ENCODE measurements around the gene ALG1.
"Not testable (repeated sequence)": the region's sequence is repeated elsewhere in the genome, so short reads cannot be mapped to it uniquely, and the experiment has no call there.

The ALG1 gene

GRCh38 chr16:5098221-5099159 lies 26.8 kb downstream of the ALG1 start:
- not testable (repeated sequence) for H3K79me1 ChIP-seq (ENCODE audit: low read length); H3K36me3 ChIP-seq (ENCODE audit: control insufficient read depth, insufficient read depth, low read length); H3K23ac ChIP-seq (ENCODE audit: low read length); H4K8ac ChIP-seq (ENCODE audit: low read depth, low read length); H3K18ac ChIP-seq (ENCODE audit: low read length); H3K4ac ChIP-seq (ENCODE audit: low read depth, low read length); H2AK5ac ChIP-seq (ENCODE audit: low read length); H2BK5ac ChIP-seq (ENCODE audit: low read length); H3K27me3 ChIP-seq (ENCODE audit: insufficient read depth, low read length, poor library complexity); H3K79me2 ChIP-seq (ENCODE audit: control insufficient read depth, insufficient read depth, low read length); H3K27ac ChIP-seq (ENCODE audit: low read depth, low read length); H2BK120ac ChIP-seq (ENCODE audit: low read depth, low read length); H3K4me1 ChIP-seq (ENCODE audit: control insufficient read depth, low read depth, low read length); H4K5ac ChIP-seq (ENCODE audit: low read length); H2BK15ac ChIP-seq (replicated peaks; ENCODE audit: low read depth)
- H3K56ac ChIP-seq (ENCODE audit: low read length): peak overlapping the region; percentile 84
- WGBS (ENCODE audit: extremely low coverage, insufficient coverage, low lambda C conversion rate): no CpG with 5 or more reads among the region's 67 CpGs
- peak overlapping the region; percentile 19 for H3K4me2 ChIP-seq (ENCODE audit: low read length)
- peak overlapping the region; percentile 24 for H3K4me3 ChIP-seq (ENCODE audit: low read length)
- peak; percentile 94 for DNase-seq
- peak overlapping the region; percentile 60 for H3K9ac ChIP-seq (ENCODE audit: low read length)

- DNase-seq; H3K4me3 ChIP-seq (ENCODE audit: low read length); H3K4me1 ChIP-seq (ENCODE audit: control insufficient read depth, low read depth, low read length); H3K4ac ChIP-seq (ENCODE audit: low read depth, low read length); H2AK5ac ChIP-seq (ENCODE audit: low read length); H3K27ac ChIP-seq (ENCODE audit: low read depth, low read length); H2BK5ac ChIP-seq (ENCODE audit: low read length); H3K18ac ChIP-seq (ENCODE audit: low read length); H3K23ac ChIP-seq (ENCODE audit: low read length); H3K36me3 ChIP-seq (ENCODE audit: control insufficient read depth, insufficient read depth, low read length); H2BK120ac ChIP-seq (ENCODE audit: low read depth, low read length); H2BK15ac ChIP-seq (replicated peaks; ENCODE audit: low read depth); H3K27me3 ChIP-seq (ENCODE audit: insufficient read depth, low read length, poor library complexity); H3K4me2 ChIP-seq (ENCODE audit: low read length); H3K79me1 ChIP-seq (ENCODE audit: low read length); H4K5ac ChIP-seq (ENCODE audit: low read length); H3K79me2 ChIP-seq (ENCODE audit: control insufficient read depth, insufficient read depth, low read length); H3K56ac ChIP-seq (ENCODE audit: low read length); H3K9ac ChIP-seq (ENCODE audit: low read length); H4K8ac ChIP-seq (ENCODE audit: low read depth, low read length): not testable (repeated sequence)
- no CpG with 5 or more reads among the region's 4 CpGs for WGBS (ENCODE audit: extremely low coverage, insufficient coverage, low lambda C conversion rate)
Observed at GRCh38 chr16:5099174-5099573, 27.5 kb downstream of the ALG1 start.

- H3K9ac ChIP-seq (ENCODE audit: low read length); H3K27ac ChIP-seq (ENCODE audit: low read depth, low read length); H3K4me1 ChIP-seq (ENCODE audit: control insufficient read depth, low read depth, low read length); H3K79me2 ChIP-seq (ENCODE audit: control insufficient read depth, insufficient read depth, low read length); H2BK15ac ChIP-seq (replicated peaks; ENCODE audit: low read depth); H3K36me3 ChIP-seq (ENCODE audit: control insufficient read depth, insufficient read depth, low read length); H4K5ac ChIP-seq (ENCODE audit: low read length); DNase-seq; H4K8ac ChIP-seq (ENCODE audit: low read depth, low read length); H3K4me2 ChIP-seq (ENCODE audit: low read length); H3K27me3 ChIP-seq (ENCODE audit: insufficient read depth, low read length, poor library complexity); H3K23ac ChIP-seq (ENCODE audit: low read length); H3K18ac ChIP-seq (ENCODE audit: low read length); H3K4ac ChIP-seq (ENCODE audit: low read depth, low read length); H3K56ac ChIP-seq (ENCODE audit: low read length); H3K4me3 ChIP-seq (ENCODE audit: low read length); H2BK5ac ChIP-seq (ENCODE audit: low read length); H2BK120ac ChIP-seq (ENCODE audit: low read depth, low read length); H2AK5ac ChIP-seq (ENCODE audit: low read length); H3K79me1 ChIP-seq (ENCODE audit: low read length): not testable (repeated sequence)
- no CpG with 5 or more reads among the region's 12 CpGs for WGBS (ENCODE audit: extremely low coverage, insufficient coverage, low lambda C conversion rate)
Observed at GRCh38 chr16:5103296-5104032, 31.8 kb downstream of the ALG1 start.

- H3K79me1 ChIP-seq (ENCODE audit: low read length); DNase-seq; H2BK15ac ChIP-seq (replicated peaks; ENCODE audit: low read depth); H3K27ac ChIP-seq (ENCODE audit: low read depth, low read length); H3K9ac ChIP-seq (ENCODE audit: low read length); H2BK120ac ChIP-seq (ENCODE audit: low read depth, low read length); H2AK5ac ChIP-seq (ENCODE audit: low read length); H3K23ac ChIP-seq (ENCODE audit: low read length); H3K18ac ChIP-seq (ENCODE audit: low read length); H3K4me1 ChIP-seq (ENCODE audit: control insufficient read depth, low read depth, low read length); H3K4ac ChIP-seq (ENCODE audit: low read depth, low read length); H4K5ac ChIP-seq (ENCODE audit: low read length); H3K36me3 ChIP-seq (ENCODE audit: control insufficient read depth, insufficient read depth, low read length); H2BK5ac ChIP-seq (ENCODE audit: low read length); H3K4me2 ChIP-seq (ENCODE audit: low read length); H4K8ac ChIP-seq (ENCODE audit: low read depth, low read length); H3K56ac ChIP-seq (ENCODE audit: low read length); H3K4me3 ChIP-seq (ENCODE audit: low read length); H3K79me2 ChIP-seq (ENCODE audit: control insufficient read depth, insufficient read depth, low read length); H3K27me3 ChIP-seq (ENCODE audit: insufficient read depth, low read length, poor library complexity): not testable (repeated sequence)
- no CpG with 5 or more reads among the region's 5 CpGs for WGBS (ENCODE audit: extremely low coverage, insufficient coverage, low lambda C conversion rate)
Observed at GRCh38 chr16:5105039-5105438, 33.4 kb downstream of the ALG1 start.

- no peak overlapping the region for H3K4me2 ChIP-seq (ENCODE audit: low read length)
- no peak overlapping the region for H2AK5ac ChIP-seq (ENCODE audit: low read length)
- WGBS (ENCODE audit: extremely low coverage, insufficient coverage, low lambda C conversion rate): no CpG with 5 or more reads among the region's 27 CpGs
- no peak overlapping the region for H2BK5ac ChIP-seq (ENCODE audit: low read length)
- H3K9ac ChIP-seq (ENCODE audit: low read length): no peak overlapping the region
- H3K79me2 ChIP-seq (ENCODE audit: control insufficient read depth, insufficient read depth, low read length): no peaks in the 10 kb centered on the region
- no peak overlapping the region for H2BK120ac ChIP-seq (ENCODE audit: low read depth, low read length)
- no peaks in the 10 kb centered on the region for H3K36me3 ChIP-seq (ENCODE audit: control insufficient read depth, insufficient read depth, low read length)
- H3K4me1 ChIP-seq (ENCODE audit: control insufficient read depth, low read depth, low read length): no peaks in the 10 kb centered on the region
- H3K4me3 ChIP-seq (ENCODE audit: low read length): no peak overlapping the region
- H3K18ac ChIP-seq (ENCODE audit: low read length): no peak overlapping the region
- H4K8ac ChIP-seq (ENCODE audit: low read depth, low read length): no peak overlapping the region
- no peak overlapping the region for H2BK15ac ChIP-seq (replicated peaks; ENCODE audit: low read depth)
- no peak overlapping the region for H3K27ac ChIP-seq (ENCODE audit: low read depth, low read length)
- no peaks in the 10 kb centered on the region for H3K79me1 ChIP-seq (ENCODE audit: low read length)
- H4K5ac ChIP-seq (ENCODE audit: low read length): no peak overlapping the region
- no peak for DNase-seq
- no peak overlapping the region for H3K56ac ChIP-seq (ENCODE audit: low read length)
- no peak overlapping the region for H3K4ac ChIP-seq (ENCODE audit: low read depth, low read length)
- H3K23ac ChIP-seq (ENCODE audit: low read length): no peak overlapping the region
- no peaks in the 10 kb centered on the region for H3K27me3 ChIP-seq (ENCODE audit: insufficient read depth, low read length, poor library complexity)
Observed at GRCh38 chr16:5108505-5109158, 37.0 kb downstream of the ALG1 start.
